GM19467 (cell line): Measurements from ENCODE around the gene DBP.
"Not testable (repeated sequence)": the region's sequence is repeated elsewhere in the genome, so short reads cannot be mapped to it uniquely, and the experiment has no call there.

Source experiments
- ATAC-seq: cut with Tn5 transposase; IDR thresholded peaks from one replicate; pipeline ENCODE4 v1.9.1; 2021; ENCODE audit warnings: mild to moderate bottlenecking, moderate library complexity; ENCODE audit not compliant: unreplicated experiment

The DBP gene

GRCh38 chr19:48636859-48637448 lies at the start of gene DBP:
TSS of gene DBP (minus strand) at chr19:48637379. CDS start at chr19:48636994, 385 bp downstream.
- ATAC-seq, result no peak

- not testable (repeated sequence) for ATAC-seq
Observed at GRCh38 chr19:48686637-48687036, 49.5 kb upstream of the DBP start.

- ATAC-seq, result no peak
Observed at GRCh38 chr19:48686088-48686487, 48.9 kb upstream of the DBP start.

GRCh38 chr19:48685583-48685982 lies 48.4 kb upstream of the DBP start:
- ATAC-seq, result no peak

- no peak for ATAC-seq
Observed at GRCh38 chr19:48683349-48683748, 46.2 kb upstream of the DBP start.

GRCh38 chr19:48681127-48681470 lies 43.9 kb upstream of the DBP start:
- no peak for ATAC-seq

- no peak for ATAC-seq
Observed at GRCh38 chr19:48680436-48681126, 43.4 kb upstream of the DBP start.

- not testable (repeated sequence) for ATAC-seq
Observed at GRCh38 chr19:48680006-48680405, 42.8 kb upstream of the DBP start.

GRCh38 chr19:48678201-48678600 lies 41.0 kb upstream of the DBP start:
- no peak for ATAC-seq

GRCh38 chr19:48676887-48677286 lies 39.7 kb upstream of the DBP start:
- ATAC-seq, result no peak

- ATAC-seq, result no peak
Observed at GRCh38 chr19:48676487-48676886, 39.3 kb upstream of the DBP start.

- ATAC-seq, result no peak
Observed at GRCh38 chr19:48674921-48675824, 38.0 kb upstream of the DBP start.

GRCh38 chr19:48674216-48674809 lies 37.1 kb upstream of the DBP start:
- ATAC-seq, result no peak

- ATAC-seq, result no peak
Observed at GRCh38 chr19:48673436-48674100, 36.4 kb upstream of the DBP start.

- no peak for ATAC-seq
Observed at GRCh38 chr19:48672994-48673393, 35.8 kb upstream of the DBP start, which contains the start of gene NTN5. TSS of gene NTN5 (minus strand) at chr19:48673017. CDS start at chr19:48670986, 2,031 bp downstream.

GRCh38 chr19:48671446-48671995 lies 34.3 kb upstream of the DBP start:
- no peak for ATAC-seq

- ATAC-seq, result no peak
Observed at GRCh38 chr19:48670699-48671445, 33.7 kb upstream of the DBP start.

GRCh38 chr19:48669903-48670668 lies 32.9 kb upstream of the DBP start:
- ATAC-seq, result no peak

GRCh38 chr19:48668761-48669160 lies 31.6 kb upstream of the DBP start:
- no peak for ATAC-seq
